ENCODE data around the gene SH3GL3. TPM values are rescaled to one million over a fixed set of nuclear protein-coding genes. Genes with fewer than 3 reads are reported as not detected.

SH3GL3 gene
- polyA plus RNA-seq, 1 of the 3 experiments (the other 2 are of a cell fraction), result not detected

GRCh38 chr15:83435202-83435601 is 11.9 kb upstream of the SH3GL3 start:
- POLR2A ChIA-PET, result no interaction called here
- no peak for DNase-seq

GRCh38 chr15:83435782-83436181 is 11.4 kb upstream of the SH3GL3 start:
- no peaks in the 10 kb centered on the region for H3K79me2 ChIP-seq (ENCODE audit: insufficient read depth)
- no peak overlapping the region for H3K9ac ChIP-seq
- H3K4me3 ChIP-seq (ENCODE audit: low read depth in 2 of 2, low read length in 1 of 2), result no peak overlapping the region
- no peak overlapping the region for H2AFZ ChIP-seq (ENCODE audit: low read depth)
- POLR2A ChIA-PET, result no interaction called here
- H3K9me2 ChIP-seq, result no peaks in the 10 kb centered on the region
- no peaks in the 10 kb centered on the region for H4K20me1 ChIP-seq (ENCODE audit: insufficient read depth)
- H3K9me3 ChIP-seq, result no peaks in the 10 kb centered on the region
- no peak for TF ChIP-seq MXI1 (IDR thresholded peaks at IDR 0.05; ENCODE audit: low read depth, low read length)
- no peak for TF ChIP-seq NFIC (IDR thresholded peaks at IDR 0.05; ENCODE audit: borderline replicate concordance)
- no peak for TF ChIP-seq TAF1 (IDR thresholded peaks at IDR 0.05; ENCODE audit: borderline replicate concordance, low read depth, low read length)
- TF ChIP-seq PBX3 (IDR thresholded peaks at IDR 0.05), result no peak
- no peak for TF ChIP-seq GABPA (IDR thresholded peaks at IDR 0.05; ENCODE audit: low read depth)
- TF ChIP-seq RXRA (IDR thresholded peaks at IDR 0.05; ENCODE audit: borderline replicate concordance, low read depth), result no peak
- H3K27ac ChIP-seq (ENCODE audit: low read depth in 2 of 2, low read length in 1 of 2), result no peak overlapping the region
- no peaks in the 10 kb centered on the region for H3F3A ChIP-seq (replicated peaks; ENCODE audit: insufficient read depth)
- H3K4me2 ChIP-seq, result no peak overlapping the region
- CTCF ChIA-PET, result interaction anchor here (0.9 to 6.6 kb wide), 10 partner anchors 12 to 192 kb away, joined by 3 to 79 read pairs (median 6); partner anchors contain the start of gene SH3GL3
- no peak for DNase-seq
- no peaks in the 10 kb centered on the region; the same call in 1 of the 2 replicates for H3K27me3 ChIP-seq (ENCODE audit: insufficient read depth)
- no peaks in the 10 kb centered on the region for H3K36me3 ChIP-seq (replicated peaks in 1 of 2; ENCODE audit: control insufficient read depth in 1 of 2, insufficient read depth in 2 of 2, low read length in 1 of 2)
- no peaks in the 10 kb centered on the region for H3K4me1 ChIP-seq (ENCODE audit: control insufficient read depth in 1 of 2, insufficient read depth in 2 of 2, low read depth in 1 of 2, low read length in 1 of 2)
- whole genome bisulfite sequencing (ENCODE audit: low lambda C conversion rate), result 45% methylated on average over 8 of the region's 8 CpGs

More at GRCh38 chr15:83435202-83435601, 11.9 kb upstream of the SH3GL3 start:
- TF ChIP-seq MXI1 (IDR thresholded peaks at IDR 0.05; ENCODE audit: low read depth, low read length) (no peak), IRF3 (IDR thresholded peaks at IDR 0.05; ENCODE audit: low read depth, low read length) (no peak), TEAD4 (IDR thresholded peaks at IDR 0.05; ENCODE audit: borderline replicate concordance, insufficient read depth) (no peak), TAF1 (IDR thresholded peaks at IDR 0.05; ENCODE audit: borderline replicate concordance, low read depth, low read length) (no peak)
- Histone ChIP-seq H3K9me3 (no peaks in the 10 kb centered on the region), H4K20me1 (ENCODE audit: insufficient read depth) (no peaks in the 10 kb centered on the region), H3K36me3 (replicated peaks in 1 of 2; ENCODE audit: control insufficient read depth in 1 of 2, insufficient read depth in 2 of 2, low read length in 1 of 2) (no peaks in the 10 kb centered on the region), H3K27ac (ENCODE audit: low read depth in 2 of 2, low read length in 1 of 2) (no peak overlapping the region), H3K9ac (no peak overlapping the region), H3K79me2 (ENCODE audit: insufficient read depth) (no peaks in the 10 kb centered on the region), H2AFZ (ENCODE audit: low read depth) (no peak overlapping the region), H3K27me3 (ENCODE audit: insufficient read depth) (no peaks in the 10 kb centered on the region; the same call in 1 of the 2 replicates), H3K4me1 (ENCODE audit: control insufficient read depth in 1 of 2, insufficient read depth in 2 of 2, low read depth in 1 of 2, low read length in 1 of 2) (no peaks in the 10 kb centered on the region), H3K4me3 (ENCODE audit: low read depth in 2 of 2, low read length in 1 of 2) (no peak overlapping the region), H3F3A (replicated peaks; ENCODE audit: insufficient read depth) (no peaks in the 10 kb centered on the region), H3K9me2 (no peaks in the 10 kb centered on the region), H3K4me2 (no peak overlapping the region)
- 38% methylated on average over 7 of the region's 8 CpGs for WGBS (ENCODE audit: low lambda C conversion rate)
- CTCF ChIA-PET, result interaction anchor here (2.1 to 6.6 kb wide), 5 partner anchors 13 to 187 kb away, joined by 5 to 79 read pairs (median 6); no protein-coding TSS in a partner anchor

All from SK-N-SH (cell line).